Natural killer cell treated with Interleukin-12 subunit alpha and Interleukin-12 subunit beta and Interleukin-15 and Interleukin-18, amount 100 ng/mL, for 72 hours (primary cell): ENCODE data around the gene FAM227B. TPM values are rescaled to one million over a fixed set of nuclear protein-coding genes. Genes with fewer than 3 reads are reported as not detected.

Source experiments
- ATAC-seq, 2 donors: fragments of 150-1000 bp; cut with Tn5 transposase in 1 of 2; sonication (Bioruptor Pico), chemical (Tn5 transposase) in 1 of 2; 2 replicates each; pipeline ENCODE4 v1.10.0; 2021
- DNase-seq: peaks from one replicate; pipeline ENCODE4 v3.0.0; 2022; ENCODE audit warnings: low spot score
- H3K27ac Mint-ChIP-seq, 2 donors: 1 replicate in 1 of 2; 2 replicates in 1 of 2; pipeline ENCODE4 v1.8.0; 2022; ENCODE audit warnings: mixed read lengths in 2 of 2, mild to moderate bottlenecking in 1 of 2, moderate library complexity in 1 of 2
- H3K27me3 Mint-ChIP-seq, 2 donors: 1 replicate in 1 of 2; 2 replicates in 1 of 2; pipeline ENCODE4 v1.8.0; 2022; ENCODE audit warnings: mixed read lengths in 2 of 2
- H3K36me3 Mint-ChIP-seq: one replicate; pipeline ENCODE4 v1.8.0; 2022; ENCODE audit warnings: mixed read lengths
- H3K4me1 Mint-ChIP-seq, 2 donors: 1 replicate in 1 of 2; 2 replicates in 1 of 2; pipeline ENCODE4 v1.8.0; 2022; ENCODE audit warnings: low read depth in 2 of 2, mixed read lengths in 2 of 2, mild to moderate bottlenecking in 1 of 2
- H3K4me3 Mint-ChIP-seq: one replicate; pipeline ENCODE4 v1.8.0; 2022; ENCODE audit warnings: mixed read lengths
- H3K9me3 Mint-ChIP-seq: 2 replicates; pipeline ENCODE4 v1.8.0; 2022; ENCODE audit warnings: mixed read lengths
- total RNA-seq, 2 donors: library from RNA; stranded (reverse); gene quantifications; one replicate each; pipeline ENCODE4 v1.2.3, GENCODE V29; 2022

Gene FAM227B
- total RNA-seq, 2 donors from 2014 or later = 1.5 to 2.6 TPM

DNA sequence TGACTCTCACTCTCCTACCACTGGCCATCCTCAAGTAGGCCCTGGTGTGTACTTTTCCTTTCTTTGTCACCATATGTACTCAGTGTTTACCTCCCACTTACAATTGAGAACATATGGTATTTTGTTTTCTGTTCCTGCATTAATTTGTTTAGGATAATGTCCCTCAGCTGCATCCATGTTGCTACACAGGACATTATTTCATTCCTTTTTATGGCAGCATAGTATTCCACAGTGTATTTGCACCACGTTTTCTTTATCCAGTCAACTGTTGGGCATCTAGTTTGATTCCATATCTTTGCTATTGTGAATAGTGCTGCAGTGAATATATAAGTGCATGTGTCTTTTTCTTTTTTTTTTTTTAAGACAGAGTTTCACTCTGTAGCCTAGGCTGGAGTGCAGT lies 324.4 kb downstream of the FAM227B start:
- Mint-ChIP-seq H3K27me3 (no peaks in the 10 kb centered on the region), H3K4me3 (no peak overlapping the region), H3K4me1 (peaks cover 25 to 27% of the 10 kb centered on the region in 2 donors), H3K27ac (peak overlapping the region in 1 of 2 donors; percentile 15), H3K9me3 (no peaks in the 10 kb centered on the region), H3K36me3 (peaks cover 37% of the 10 kb centered on the region)
- no peak for DNase-seq
- no peak for ATAC-seq

DNA sequence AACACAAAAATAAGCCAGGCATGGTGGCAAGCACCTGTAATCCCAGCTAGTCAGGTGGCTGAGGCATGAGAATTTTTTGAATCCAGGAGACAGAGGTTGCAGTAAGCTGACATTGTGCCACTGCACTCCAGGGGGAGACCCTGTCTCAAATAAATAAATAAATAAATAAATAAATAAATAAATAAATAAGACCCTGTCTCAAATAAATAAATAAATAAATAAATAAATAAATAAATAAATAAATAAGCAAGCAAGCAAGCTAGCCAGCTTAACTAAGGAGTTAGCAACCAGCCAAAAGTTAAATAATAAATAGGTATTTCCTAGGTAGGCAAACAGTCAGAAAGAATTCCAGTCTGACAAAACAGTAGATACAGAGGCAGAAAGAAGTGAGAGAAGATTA lies 326.7 kb downstream of the FAM227B start:
- H3K4me1 Mint-ChIP-seq = peaks cover 9 to 13% of the 10 kb centered on the region in 2 donors
- H3K4me3 Mint-ChIP-seq = no peak overlapping the region
- no peak for ATAC-seq
- peaks cover 28% of the 10 kb centered on the region for H3K36me3 Mint-ChIP-seq
- H3K27ac Mint-ChIP-seq = no peak overlapping the region
- H3K27me3 Mint-ChIP-seq = no peaks in the 10 kb centered on the region
- H3K9me3 Mint-ChIP-seq = no peaks in the 10 kb centered on the region
- no peak for DNase-seq

DNA sequence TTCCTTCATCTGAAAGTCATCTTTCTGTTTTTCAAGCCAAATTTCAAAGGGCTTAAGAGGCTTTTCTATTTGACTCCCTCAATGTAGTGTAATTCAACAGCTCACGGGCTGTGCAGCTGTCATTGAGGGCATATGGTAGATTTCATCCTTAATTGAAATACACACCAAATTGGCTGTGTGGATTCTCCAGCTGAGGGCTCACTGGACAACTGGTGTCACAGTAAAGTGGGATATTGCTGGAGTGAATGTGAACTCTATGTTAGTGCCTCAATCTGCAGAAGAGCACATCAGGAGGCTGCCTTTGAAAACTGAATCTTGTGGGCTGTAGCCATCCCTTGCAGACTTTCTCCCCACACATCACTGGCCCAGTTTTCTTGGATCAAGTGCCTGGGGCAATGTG lies 330.4 kb downstream of the FAM227B start:
- H3K36me3 Mint-ChIP-seq = peaks cover 17% of the 10 kb centered on the region
- H3K27me3 Mint-ChIP-seq = no peaks in the 10 kb centered on the region
- H3K4me3 Mint-ChIP-seq = no peak overlapping the region
- no peak overlapping the region for H3K27ac Mint-ChIP-seq
- no peak for ATAC-seq
- DNase-seq = no peak
- H3K9me3 Mint-ChIP-seq = no peaks in the 10 kb centered on the region
- H3K4me1 Mint-ChIP-seq = peaks cover 6 to 19% of the 10 kb centered on the region in 2 donors

DNA sequence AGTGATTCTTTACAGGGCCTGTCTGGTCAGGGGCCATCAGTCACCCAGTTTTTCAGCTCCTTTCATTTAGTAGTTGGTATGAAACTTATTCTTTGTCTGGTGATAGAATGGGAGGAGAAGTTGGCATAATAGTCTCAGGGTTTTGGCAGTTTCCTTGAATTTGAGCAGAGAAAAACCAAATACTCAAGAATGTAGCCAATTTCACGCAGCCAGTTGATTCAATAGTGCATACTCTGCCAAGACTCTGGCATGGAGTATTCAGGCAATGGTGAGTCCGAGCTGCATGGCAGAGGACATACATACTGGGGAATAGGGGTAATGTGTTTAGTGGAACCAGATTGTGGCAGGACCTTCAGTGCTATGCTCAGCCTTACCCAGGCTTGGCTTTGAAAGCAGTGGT lies 332.2 kb downstream of the FAM227B start:
- H3K27me3 Mint-ChIP-seq = no peaks in the 10 kb centered on the region
- no peak overlapping the region for H3K4me3 Mint-ChIP-seq
- peaks cover 24% of the 10 kb centered on the region for H3K36me3 Mint-ChIP-seq
- no peaks in the 10 kb centered on the region for H3K9me3 Mint-ChIP-seq
- no peak for ATAC-seq
- no peak overlapping the region for H3K27ac Mint-ChIP-seq
- peaks cover 6 to 19% of the 10 kb centered on the region in 2 donors for H3K4me1 Mint-ChIP-seq
- no peak for DNase-seq

DNA sequence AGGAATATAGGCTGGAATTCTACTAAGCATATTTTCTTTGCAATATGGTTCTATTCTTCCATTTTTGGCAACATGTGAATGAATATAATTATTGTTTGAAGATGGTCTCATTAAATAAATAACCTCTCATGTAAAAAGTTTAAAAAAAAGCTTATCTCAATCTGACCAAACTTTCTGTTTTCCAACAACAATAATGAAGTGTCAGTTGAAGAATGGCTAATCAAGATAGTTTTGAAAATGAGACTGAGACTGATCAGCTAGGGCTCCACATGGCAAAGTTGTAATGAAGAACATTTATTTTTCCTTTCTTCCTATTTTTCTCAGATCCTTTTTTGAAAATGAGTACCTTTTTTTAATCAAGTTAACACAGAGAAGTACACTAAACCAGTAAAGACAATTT lies 333.1 kb downstream of the FAM227B start:
- ATAC-seq (no peak), DNase-seq (no peak)
- Mint-ChIP-seq H3K9me3 (no peaks in the 10 kb centered on the region), H3K27me3 (no peaks in the 10 kb centered on the region), H3K4me3 (no peak overlapping the region), H3K27ac (no peak overlapping the region), H3K36me3 (peaks cover 26% of the 10 kb centered on the region), H3K4me1 (peaks cover 6 to 19% of the 10 kb centered on the region in 2 donors)

DNA sequence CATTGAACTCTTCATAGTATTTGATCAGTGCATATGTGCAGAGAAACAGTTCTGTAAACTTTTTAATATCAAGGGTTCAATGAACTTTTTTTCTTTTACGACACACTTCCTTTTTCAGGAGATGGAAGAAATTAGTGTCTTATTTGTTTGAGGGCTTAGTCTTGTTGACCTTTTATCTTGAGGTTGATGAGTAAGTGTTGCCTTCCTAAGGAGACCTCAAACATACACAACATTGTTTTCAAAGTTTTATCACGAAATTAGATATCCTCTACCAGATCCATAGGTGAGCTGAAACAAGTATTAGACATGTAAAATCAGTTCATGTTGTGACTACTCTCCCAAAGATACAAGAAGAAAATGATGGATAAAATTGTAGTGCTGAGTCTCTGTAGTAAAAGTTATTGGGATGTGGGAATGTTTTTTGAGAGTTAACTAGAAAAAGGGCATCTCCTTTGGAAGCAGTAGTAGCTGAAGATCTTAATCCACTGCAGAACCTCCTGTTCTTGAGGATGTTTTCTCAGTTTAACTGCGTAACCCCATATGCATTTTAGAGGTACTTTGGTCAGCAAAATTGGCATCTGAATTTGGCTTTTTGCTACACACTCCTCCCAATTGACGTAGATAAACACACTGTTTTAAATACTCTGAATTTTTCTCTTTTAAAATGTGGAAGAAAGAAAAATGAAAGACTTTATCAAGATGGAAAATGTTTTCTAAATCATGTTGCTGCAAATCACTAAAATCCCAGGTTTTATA lies 333.8 kb downstream of the FAM227B start:
- peaks cover 26% of the 10 kb centered on the region for H3K36me3 Mint-ChIP-seq
- no peak overlapping the region for H3K4me3 Mint-ChIP-seq
- H3K4me1 Mint-ChIP-seq = peaks cover 6 to 19% of the 10 kb centered on the region in 2 donors
- no peaks in the 10 kb centered on the region for H3K9me3 Mint-ChIP-seq
- no peaks in the 10 kb centered on the region for H3K27me3 Mint-ChIP-seq
- H3K27ac Mint-ChIP-seq = no peak overlapping the region
- DNase-seq (no peak), ATAC-seq (no peak)

DNA sequence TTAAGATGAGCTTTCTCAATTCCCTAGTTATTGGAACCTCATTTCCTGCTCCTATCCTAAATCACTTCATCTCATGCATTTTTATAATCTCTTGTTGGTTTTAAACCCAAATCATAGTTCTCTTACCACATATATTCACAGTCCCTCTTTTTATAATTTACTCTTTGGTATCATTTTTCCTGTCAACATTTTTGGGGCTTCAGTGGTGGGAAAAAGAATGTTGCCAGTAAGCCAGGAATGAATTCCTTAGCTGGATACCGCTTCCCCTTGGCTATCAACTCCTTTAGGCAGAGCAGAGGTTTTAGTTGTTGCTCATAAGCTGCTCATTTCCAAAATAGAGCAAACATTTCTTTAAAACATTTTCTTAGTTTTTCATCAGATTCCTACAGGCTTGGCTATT lies 338.3 kb downstream of the FAM227B start:
- Mint-ChIP-seq H3K27me3 (no peaks in the 10 kb centered on the region), H3K36me3 (peaks cover 32% of the 10 kb centered on the region), H3K4me1 (peaks cover 6 to 19% of the 10 kb centered on the region in 2 donors), H3K4me3 (no peak overlapping the region), H3K9me3 (no peaks in the 10 kb centered on the region), H3K27ac (no peak overlapping the region)
- DNase-seq = no peak
- ATAC-seq = no peak

DNA sequence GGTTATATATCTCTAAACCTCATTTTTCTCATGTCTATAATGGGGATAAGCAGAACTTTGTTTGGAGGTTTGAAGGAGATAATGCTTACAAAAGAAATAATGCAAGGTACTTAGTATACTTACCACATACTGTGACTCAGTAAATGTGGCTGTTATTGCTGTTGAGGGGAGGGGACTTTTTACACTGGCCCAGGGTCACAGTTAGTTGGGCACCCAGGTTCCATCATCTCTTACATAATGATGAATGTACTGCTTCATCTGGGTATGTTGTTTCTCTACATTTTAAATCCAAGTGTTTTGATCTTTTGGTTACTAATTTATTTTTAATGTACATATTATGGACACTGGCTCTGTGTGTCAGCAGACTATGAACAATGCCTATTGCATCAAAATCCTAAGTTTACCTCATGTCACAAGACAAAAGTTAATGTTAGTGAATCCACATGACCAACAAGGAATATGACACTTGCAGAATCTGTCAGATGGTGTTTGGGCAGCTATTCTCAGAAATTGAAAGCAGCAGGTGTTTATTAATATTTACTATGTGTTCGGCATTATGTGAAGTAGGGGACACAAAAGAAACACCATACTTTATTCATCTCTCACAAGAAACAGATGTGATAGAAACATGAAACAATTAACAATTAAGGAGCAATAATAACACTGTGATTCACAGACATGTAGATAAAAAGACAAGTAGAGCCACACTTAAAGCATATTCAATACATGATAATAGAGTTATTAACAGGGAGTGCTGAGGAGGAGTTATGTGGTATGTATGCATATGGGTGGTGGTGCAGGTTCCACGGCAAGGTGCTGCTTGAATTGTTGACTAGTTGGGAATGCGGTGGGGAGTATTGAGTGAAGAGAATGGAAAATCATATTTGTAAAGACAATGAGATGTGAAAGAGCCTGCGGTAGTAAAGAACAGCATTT lies 340.8 kb downstream of the FAM227B start:
- H3K27ac Mint-ChIP-seq = no peak overlapping the region
- ATAC-seq = no peak

DNA sequence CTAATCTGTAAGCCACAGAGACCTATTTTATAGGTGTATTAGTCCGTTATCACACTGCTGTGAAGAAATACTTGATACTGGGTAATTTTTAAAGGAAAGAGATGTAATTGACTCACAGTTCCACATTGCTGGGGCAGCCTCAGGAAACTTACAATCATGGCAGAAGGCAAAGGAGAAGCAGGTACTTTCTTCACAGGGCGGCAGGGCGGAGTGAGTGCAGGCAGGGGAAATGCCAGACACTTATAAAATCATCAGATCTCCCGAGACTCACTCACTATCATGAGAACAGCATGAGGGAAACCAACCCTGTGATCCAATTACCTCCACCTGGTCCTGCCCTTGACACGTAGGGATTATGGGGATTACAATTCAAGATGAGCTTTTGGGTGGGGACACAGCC lies 341.9 kb downstream of the FAM227B start:
- Mint-ChIP-seq H3K9me3 (no peaks in the 10 kb centered on the region), H3K27ac (no peak overlapping the region), H3K4me3 (no peak overlapping the region), H3K4me1 (peaks cover 0 to 4% of the 10 kb centered on the region in 2 donors), H3K27me3 (no peaks in the 10 kb centered on the region), H3K36me3 (peaks cover 12% of the 10 kb centered on the region)
- no peak for ATAC-seq
- DNase-seq = no peak

More for the DNA sequence above, 340.8 kb downstream of the FAM227B start:
- Mint-ChIP-seq H3K4me1 (peaks cover 0 to 4% of the 10 kb centered on the region in 2 donors), H3K9me3 (no peaks in the 10 kb centered on the region), H3K36me3 (peaks cover 19% of the 10 kb centered on the region), H3K4me3 (no peak overlapping the region), H3K27me3 (no peaks in the 10 kb centered on the region)
- DNase-seq = no peak

Other genes starting within 250 kb of the FAM227B start
- gene FGF7, start 197.6 kb downstream of the FAM227B start, total RNA-seq = not detected
- gene DTWD1, start 230 bp upstream of the FAM227B start, total RNA-seq = 10 to 100 TPM; 11.4 to 12.1 TPM